AG04450 (cell line): Measurements from ENCODE around the gene EIF2D. TPM values are rescaled to one million over a fixed set of nuclear protein-coding genes. Genes with fewer than 3 reads are reported as not detected.
"Not testable (repeated sequence)": the region's sequence is repeated elsewhere in the genome, so short reads cannot be mapped to it uniquely, and the experiment has no call there.

ENCODE experiments used
- CTCF ChIA-PET: fragments of 300-600, 350-600 bp; formaldehyde crosslinking; extraction: SDS; loops from one replicate; lab custom pipeline; 2022; ENCODE audit warnings: antibody characterized with exemption, inconsistent platforms; lab: Charles Lee
- POLR2A ChIA-PET: fragments of 350-600 bp; formaldehyde crosslinking; extraction: SDS; loops from one replicate; lab custom pipeline; 2021; ENCODE audit warnings: antibody characterized with exemption, inconsistent platforms; lab: Yijun Ruan, JAX
- DNase-seq: peaks from one replicate; pipeline ENCODE4 v3.0.0-alpha.2; 2011; ENCODE audit warnings: low read depth, low spot score
- H3K27ac ChIP-seq: one replicate; pipeline ENCODE4 v1.5.1; 2012; ENCODE audit warnings: low read depth, low read length, control low read depth
- H3K27me3 ChIP-seq: one replicate; pipeline ENCODE4 v1.6.0; 2012; ENCODE audit warnings: low read length; ENCODE audit not compliant: control insufficient read depth, insufficient read depth
- H3K4me3 ChIP-seq: 2 replicates; pipeline ENCODE4 v1.5.1; 2011; ENCODE audit warnings: mild to moderate bottlenecking, low read depth, low read length, control low read depth
- H3K9me3 ChIP-seq: 2 replicates; pipeline ENCODE4 v1.5.1; 2012; ENCODE audit warnings: low read length; ENCODE audit not compliant: control insufficient read depth, insufficient read depth
- polyA plus RNA-seq: library from polyadenylated mRNA; depleted of rRNA; stranded (reverse); fragments of >200 nt; gene quantifications from 2 replicates; pipeline ENCODE4 v1.2.3, GENCODE V29; 2011
- TF ChIP-seq, protein P1 (sequence below): IDR thresholded peaks from 2 replicates; pipeline ENCODE4 v1.5.1; 2011; ENCODE audit warnings: low read depth, low read length, control low read depth, inconsistent platforms

Gene EIF2D
- polyA plus RNA-seq, 1 experiment, result 74.0 TPM

GRCh38 chr1:206634365-206635079 lies 22.3 kb upstream of the EIF2D start:
- no peaks in the 10 kb centered on the region for H3K27me3 ChIP-seq
- POLR2A ChIA-PET, result interaction anchor here (1.0 to 1.9 kb wide), 6 partner anchors 22 to 72 kb away, joined by 3 to 17 read pairs (median 5); partner anchors contain the start of gene EIF2D
- H3K4me3 ChIP-seq, result no peak overlapping the region; the same call in 1 of the 2 replicates
- no peaks in the 10 kb centered on the region for H3K9me3 ChIP-seq
- TF ChIP-seq, protein P1, sequence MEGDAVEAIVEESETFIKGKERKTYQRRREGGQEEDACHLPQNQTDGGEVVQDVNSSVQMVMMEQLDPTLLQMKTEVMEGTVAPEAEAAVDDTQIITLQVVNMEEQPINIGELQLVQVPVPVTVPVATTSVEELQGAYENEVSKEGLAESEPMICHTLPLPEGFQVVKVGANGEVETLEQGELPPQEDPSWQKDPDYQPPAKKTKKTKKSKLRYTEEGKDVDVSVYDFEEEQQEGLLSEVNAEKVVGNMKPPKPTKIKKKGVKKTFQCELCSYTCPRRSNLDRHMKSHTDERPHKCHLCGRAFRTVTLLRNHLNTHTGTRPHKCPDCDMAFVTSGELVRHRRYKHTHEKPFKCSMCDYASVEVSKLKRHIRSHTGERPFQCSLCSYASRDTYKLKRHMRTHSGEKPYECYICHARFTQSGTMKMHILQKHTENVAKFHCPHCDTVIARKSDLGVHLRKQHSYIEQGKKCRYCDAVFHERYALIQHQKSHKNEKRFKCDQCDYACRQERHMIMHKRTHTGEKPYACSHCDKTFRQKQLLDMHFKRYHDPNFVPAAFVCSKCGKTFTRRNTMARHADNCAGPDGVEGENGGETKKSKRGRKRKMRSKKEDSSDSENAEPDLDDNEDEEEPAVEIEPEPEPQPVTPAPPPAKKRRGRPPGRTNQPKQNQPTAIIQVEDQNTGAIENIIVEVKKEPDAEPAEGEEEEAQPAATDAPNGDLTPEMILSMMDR, result peak; percentile 87
- DNase-seq, result peak; percentile 70
- CTCF ChIA-PET, result interaction anchor here (0.7 to 7.6 kb wide), 19 partner anchors 12 to 392 kb away, joined by 3 to 202 read pairs (median 6); partner anchors contain the start of gene EIF2D
- H3K27ac ChIP-seq, result peak overlapping the region; percentile 69

- H3K27ac ChIP-seq, result peak overlapping the region; percentile 88
- CTCF ChIA-PET, result interaction anchor here (0.6 to 7.6 kb wide), 20 partner anchors 14 to 393 kb away, joined by 3 to 202 read pairs (median 4); partner anchors contain the start of gene EIF2D
- H3K27me3 ChIP-seq, result peaks cover 2% of the 10 kb centered on the region
- H3K9me3 ChIP-seq, result no peaks in the 10 kb centered on the region
- POLR2A ChIA-PET, result interaction anchor here (1.3 to 1.4 kb wide), 2 partner anchors 21 to 41 kb away, joined by 4 to 6 read pairs; partner anchors contain the start of gene EIF2D
- TF ChIP-seq, protein P1, result no peak
- DNase-seq, result peak; percentile 77
- H3K4me3 ChIP-seq, result no peak overlapping the region
These were observed 21.4 kb upstream of the EIF2D start for GRCh38 chr1:206633708-206634121.

DNA sequence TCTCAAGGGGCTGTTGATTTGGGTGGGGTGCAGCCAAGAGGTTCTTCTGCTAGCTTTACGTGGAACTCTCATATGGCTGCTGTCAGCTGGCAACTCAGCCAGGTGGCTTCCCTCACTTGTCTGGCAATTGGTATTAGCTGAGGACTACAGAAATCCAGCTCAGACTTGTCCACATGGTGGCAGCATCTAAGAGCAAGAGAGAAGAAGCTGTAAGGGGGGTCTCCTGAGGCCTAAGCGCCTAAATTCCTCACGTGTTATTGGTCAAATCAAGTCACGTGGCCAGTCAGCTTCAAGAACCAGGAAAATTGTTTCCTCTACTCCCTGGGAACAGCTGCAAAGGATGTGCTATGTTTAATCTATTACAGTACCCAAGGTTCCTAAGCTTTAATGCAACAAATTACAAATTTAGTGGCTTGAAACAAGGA lies 18.8 kb upstream of the EIF2D start:
- no peaks in the 10 kb centered on the region for H3K9me3 ChIP-seq
- peak; percentile 90 for DNase-seq
- no peak overlapping the region for H3K27ac ChIP-seq
- ChIA-PET POLR2A (interaction anchor here (0.5 to 1.5 kb wide), 4 partner anchors 19 to 274 kb away, joined by 3 to 19 read pairs (median 3); partner anchors contain the start of gene EIF2D), CTCF (interaction anchor here (0.6 to 2.9 kb wide), 52 partner anchors 9 to 424 kb away, joined by 3 to 111 read pairs (median 4); partner anchors contain the start of genes EIF2D, IL20 and RASSF5)
- H3K27me3 ChIP-seq, result peaks cover 2% of the 10 kb centered on the region
- TF ChIP-seq, protein P1, result peak; percentile 72
- H3K4me3 ChIP-seq, result no peak overlapping the region

GRCh38 chr1:206628916-206629315 lies 16.7 kb upstream of the EIF2D start:
- ChIA-PET CTCF (interaction anchor here (1.2 to 2.9 kb wide), 5 partner anchors 17 to 283 kb away, joined by 7 to 111 read pairs (median 24); partner anchors contain the start of gene EIF2D), POLR2A (no interaction called here)
- H3K4me3 ChIP-seq, result no peak overlapping the region
- no peaks in the 10 kb centered on the region for H3K9me3 ChIP-seq
- H3K27ac ChIP-seq, result no peak overlapping the region
- peaks cover 2% of the 10 kb centered on the region for H3K27me3 ChIP-seq
- DNase-seq, result no peak
- TF ChIP-seq, protein P1, result no peak

DNA sequence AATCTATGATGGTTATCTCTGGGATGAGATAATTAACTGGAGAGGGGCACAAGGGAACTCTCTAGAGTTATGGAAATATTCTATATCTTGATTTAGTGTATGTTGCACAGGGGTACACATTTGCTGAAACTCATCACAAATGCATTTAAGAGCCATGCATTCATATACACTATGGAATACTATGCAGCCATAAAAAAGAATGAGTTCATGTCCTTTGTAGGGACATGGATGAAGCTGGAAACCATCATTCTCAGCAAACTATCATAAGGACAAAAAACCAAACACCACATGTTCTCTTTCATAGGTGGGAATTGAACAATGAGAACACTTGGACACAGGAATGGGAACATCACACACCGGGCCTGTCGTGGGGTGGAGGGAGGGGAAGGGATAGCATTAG lies 14.1 kb upstream of the EIF2D start:
- H3K27ac ChIP-seq, H3K4me3 ChIP-seq, POLR2A ChIA-PET, H3K9me3 ChIP-seq, DNase-seq, H3K27me3 ChIP-seq: not testable (repeated sequence)
- CTCF ChIA-PET, result interaction anchor here (2.3 to 2.9 kb wide), 3 partner anchors 14 to 286 kb away, joined by 10 to 26 read pairs (median 24); partner anchors contain the start of gene EIF2D
